Smooth muscle cell (in vitro differentiated cells): Measurements from ENCODE around the gene TIA1. TPM values are rescaled to one million over a fixed set of nuclear protein-coding genes. Genes with fewer than 3 reads are reported as not detected.

Source experiments
- DNase-seq: peaks from one replicate; lab custom pipeline; 2025; ENCODE audit not compliant: unreplicated experiment; lab: John Stamatoyannopoulos, UW
- H2AFZ ChIP-seq: fragments of 200-600 bp; sonication (generic); 2 replicates; pipeline ENCODE4 v1.6.0; 2016; ENCODE audit warnings: antibody characterized with exemption, low read depth, mild to moderate bottlenecking
- H3F3A ChIP-seq: fragments of 200-600 bp; sonication (generic); 2 replicates; pipeline ENCODE4 v1.6.0; 2017; ENCODE audit warnings: antibody characterized with exemption, low read depth
- H3K27ac ChIP-seq: fragments of 200-600 bp; sonication (generic); 2 replicates; pipeline ENCODE4 v1.5.1; 2016; ENCODE audit warnings: low read depth, mild to moderate bottlenecking
- H3K27me3 ChIP-seq: fragments of 200-600 bp; sonication (generic); 2 replicates; pipeline ENCODE4 v1.6.1; 2016; ENCODE audit warnings: low read depth, mild to moderate bottlenecking
- H3K36me3 ChIP-seq: fragments of 200-600 bp; sonication (generic); 2 replicates; pipeline ENCODE4 v1.5.1; 2016; ENCODE audit warnings: low read depth
- H3K4me1 ChIP-seq: fragments of 200-600 bp; sonication (generic); 2 replicates; pipeline ENCODE4 v1.5.1; 2016; ENCODE audit warnings: low read depth
- H3K4me2 ChIP-seq: fragments of 200-600 bp; sonication (generic); 2 replicates; pipeline ENCODE4 v1.6.0; 2016; ENCODE audit warnings: mild to moderate bottlenecking
- H3K4me3 ChIP-seq: fragments of 200-600 bp; sonication (generic); 2 replicates; pipeline ENCODE4 v1.5.1; 2016; ENCODE audit warnings: mild to moderate bottlenecking
- H3K79me2 ChIP-seq: fragments of 200-600 bp; sonication (generic); 2 replicates; pipeline ENCODE4 v1.6.0; 2016; ENCODE audit warnings: low read depth, mild to moderate bottlenecking
- H3K9ac ChIP-seq: fragments of 200-600 bp; sonication (generic); 2 replicates; pipeline ENCODE4 v1.6.0; 2016; ENCODE audit warnings: low read depth
- H3K9me3 ChIP-seq: fragments of 200-600 bp; sonication (generic); replicated peaks from 2 replicates; pipeline ENCODE4 v1.5.1; 2016; ENCODE audit warnings: low read depth
- H4K20me1 ChIP-seq: fragments of 200-600 bp; sonication (generic); 2 replicates; pipeline ENCODE4 v1.6.0; 2016; ENCODE audit warnings: low read depth
- CTCF ChIP-seq: fragments of 200-600 bp; sonication (generic); IDR thresholded peaks from 2 replicates; pipeline ENCODE4 v1.5.1; 2017; ENCODE audit warnings: borderline replicate concordance, mild to moderate bottlenecking, antibody characterized with exemption; ENCODE audit not compliant: insufficient read depth, poor library complexity, severe bottlenecking
- WGBS: methylation state at CpG from one replicate; pipeline ENCODE4 v1.1.7; 2016; ENCODE audit warnings: low lambda C conversion rate; 5-methylcytosine and 5-hydroxymethylcytosine counted together
- polyA plus RNA-seq: library from polyadenylated mRNA; unstranded; fragments of >200 nt; fragmentation: Nextera tagmentation; extraction: Ambion mirVana; gene quantifications from 2 replicates; pipeline ENCODE4 v1.2.1, GENCODE V29; 2016
- total RNA-seq: library from RNA; depleted of rRNA; stranded (reverse); fragments of >200 nt; gene quantifications from 2 replicates; pipeline ENCODE4 v1.2.3, GENCODE V29; 2014

The TIA1 gene
- total and polyA plus RNA-seq, 2 experiments from 2014 or later: 54.2 to 153 TPM

- 84% methylated on average over 3 of the region's 3 CpGs for WGBS
- H4K20me1 ChIP-seq: peaks cover 54% of the 10 kb centered on the region
- no peaks in the 10 kb centered on the region for H3K9me3 ChIP-seq
- H3K27me3 ChIP-seq: no peaks in the 10 kb centered on the region
- TF ChIP-seq CTCF: no peak
- H3K4me1 ChIP-seq: no peaks in the 10 kb centered on the region
- H2AFZ ChIP-seq: no peak overlapping the region
- H3K4me2 ChIP-seq: no peak overlapping the region
- no peak overlapping the region for H3K27ac ChIP-seq
- peaks cover 12% of the 10 kb centered on the region for H3F3A ChIP-seq
- peaks cover 3% of the 10 kb centered on the region for H3K79me2 ChIP-seq
- no peak for DNase-seq
- H3K4me3 ChIP-seq: no peak overlapping the region
- peaks cover 42% of the 10 kb centered on the region for H3K36me3 ChIP-seq
- H3K9ac ChIP-seq: no peak overlapping the region
Observed at GRCh38 chr2:70214953-70215549, 33.4 kb downstream of the TIA1 start.

GRCh38 chr2:70214365-70214764, 34.1 kb downstream of the TIA1 start:
- no peak for DNase-seq
- Histone ChIP-seq H3K9ac (no peak overlapping the region), H4K20me1 (peaks cover 52% of the 10 kb centered on the region), H3K4me1 (no peaks in the 10 kb centered on the region), H3K4me3 (no peak overlapping the region), H3K27ac (no peak overlapping the region), H3F3A (peaks cover 12% of the 10 kb centered on the region), H3K36me3 (peaks cover 39% of the 10 kb centered on the region), H3K9me3 (no peaks in the 10 kb centered on the region), H2AFZ (no peak overlapping the region), H3K79me2 (peaks cover 3% of the 10 kb centered on the region), H3K27me3 (no peaks in the 10 kb centered on the region), H3K4me2 (no peak overlapping the region)
- 98% methylated on average over 1 of the region's 1 CpG for WGBS
- TF ChIP-seq CTCF: no peak

GRCh38 chr2:70212298-70212932, 36.0 kb downstream of the TIA1 start:
- no peaks in the 10 kb centered on the region for H3K27me3 ChIP-seq
- H3K4me2 ChIP-seq: no peak overlapping the region
- peaks cover 37% of the 10 kb centered on the region for H4K20me1 ChIP-seq
- no peak overlapping the region for H2AFZ ChIP-seq
- WGBS: 80% methylated on average over 3 of the region's 3 CpGs
- no peaks in the 10 kb centered on the region for H3K9me3 ChIP-seq
- no peaks in the 10 kb centered on the region for H3K4me1 ChIP-seq
- H3K36me3 ChIP-seq: peaks cover 22% of the 10 kb centered on the region
- TF ChIP-seq CTCF: no peak
- peaks cover 12% of the 10 kb centered on the region for H3F3A ChIP-seq
- H3K4me3 ChIP-seq: no peak overlapping the region
- no peak for DNase-seq
- peaks cover 3% of the 10 kb centered on the region for H3K79me2 ChIP-seq
- no peak overlapping the region for H3K9ac ChIP-seq
- no peak overlapping the region for H3K27ac ChIP-seq

- H3K9me3 ChIP-seq: no peaks in the 10 kb centered on the region
- no peak for TF ChIP-seq CTCF
- peaks cover 3% of the 10 kb centered on the region for H3K79me2 ChIP-seq
- H3K4me2 ChIP-seq: no peak overlapping the region
- no peak overlapping the region for H2AFZ ChIP-seq
- WGBS: 99% methylated on average over 2 of the region's 2 CpGs
- peaks cover 9% of the 10 kb centered on the region for H3F3A ChIP-seq
- H3K36me3 ChIP-seq: peaks cover 19% of the 10 kb centered on the region
- no peak overlapping the region for H3K4me3 ChIP-seq
- H3K9ac ChIP-seq: no peak overlapping the region
- H3K27me3 ChIP-seq: no peaks in the 10 kb centered on the region
- DNase-seq: no peak
- H4K20me1 ChIP-seq: peaks cover 37% of the 10 kb centered on the region
- H3K4me1 ChIP-seq: no peaks in the 10 kb centered on the region
- H3K27ac ChIP-seq: no peak overlapping the region
Observed at GRCh38 chr2:70211595-70211994, 36.8 kb downstream of the TIA1 start.
